Measurements from ENCODE around the gene COX7A2L.

GRCh38 chr2:42372474-42373200 is 11.6 kb upstream of the COX7A2L start:
- no peak for TF ChIP-seq CTCF (optimal IDR thresholded peaks at IDR 0.05 in 1 of 3, IDR thresholded peaks at IDR 0.05 in 1 of 3, conservative IDR thresholded peaks at IDR 0.05 in 1 of 3; ENCODE audit: extremely low read depth in 1 of 3, insufficient read depth in 2 of 3, low read length in 3 of 3)
- TF ChIP-seq EZH2 (IDR thresholded peaks at IDR 0.05; ENCODE audit: low read length): no peak

Data from keratinocyte (primary cell).